Neural progenitor cell (in vitro differentiated cells): ENCODE data around the gene AKAP6. TPM values are rescaled to one million over a fixed set of nuclear protein-coding genes. Genes with fewer than 3 reads are reported as not detected.

ENCODE experiments used
- DNase-seq: peaks from one replicate; pipeline ENCODE4 v3.0.0-alpha.2; 2016; ENCODE audit warnings: low spot score
- H2AFZ ChIP-seq: fragments of 200-600 bp; sonication (generic); replicated peaks from 2 replicates; pipeline ENCODE4 v1.6.1; 2016; ENCODE audit warnings: antibody characterized with exemption
- H3F3A ChIP-seq: fragments of 200-600 bp; sonication (generic); 2 replicates; pipeline ENCODE4 v1.6.1; 2016; ENCODE audit warnings: antibody characterized with exemption, low read depth
- H3K27ac ChIP-seq: fragments of 200-600 bp; sonication (generic); 2 replicates; pipeline ENCODE4 v1.5.1; 2016; ENCODE audit warnings: mild to moderate bottlenecking
- H3K27me3 ChIP-seq: fragments of 200-600 bp; sonication (generic); 2 replicates; pipeline ENCODE4 v1.6.1; 2016; ENCODE audit warnings: mild to moderate bottlenecking, moderate library complexity
- H3K36me3 ChIP-seq: fragments of 200-600 bp; sonication (generic); 2 replicates; pipeline ENCODE4 v1.5.1; 2016
- H3K4me1 ChIP-seq: fragments of 200-600 bp; sonication (generic); 2 replicates; pipeline ENCODE4 v1.6.1; 2016; ENCODE audit warnings: mixed run types
- H3K4me2 ChIP-seq: fragments of 200-600 bp; sonication (generic); 2 replicates; pipeline ENCODE4 v1.6.1; 2016
- H3K4me3 ChIP-seq: fragments of 200-600 bp; sonication (generic); 2 replicates; pipeline ENCODE4 v1.5.1; 2016
- H3K79me2 ChIP-seq: fragments of 200-600 bp; sonication (generic); 2 replicates; pipeline ENCODE4 v1.6.1; 2016; ENCODE audit warnings: low read depth
- H3K9ac ChIP-seq: fragments of 200-600 bp; sonication (generic); 2 replicates; pipeline ENCODE4 v1.6.1; 2016
- H3K9me3 ChIP-seq: fragments of 200-600 bp; sonication (generic); 2 replicates; pipeline ENCODE4 v1.5.1; 2016; ENCODE audit warnings: low read depth
- H4K20me1 ChIP-seq: fragments of 200-600 bp; sonication (generic); 2 replicates; pipeline ENCODE4 v1.6.1; 2016; ENCODE audit warnings: low read depth
- H3K27ac Mint-ChIP-seq: 3 replicates; pipeline ENCODE4 v1.8.0; 2021; ENCODE audit warnings: mixed read lengths
- H3K27me3 Mint-ChIP-seq: 2 replicates; pipeline ENCODE4 v1.8.0; 2022; ENCODE audit warnings: low read depth, mild to moderate bottlenecking, inconsistent platforms, moderate library complexity, mixed read lengths; ENCODE audit not compliant: insufficient read depth
- H3K36me3 Mint-ChIP-seq: 3 replicates; pipeline ENCODE4 v1.8.0; 2021; ENCODE audit warnings: mixed read lengths
- H3K4me1 Mint-ChIP-seq: 3 replicates; pipeline ENCODE4 v1.8.0; 2021; ENCODE audit warnings: mixed read lengths
- H3K4me3 Mint-ChIP-seq: 3 replicates; pipeline ENCODE4 v1.8.0; 2021; ENCODE audit warnings: mild to moderate bottlenecking, moderate library complexity, mixed read lengths
- H3K9me3 Mint-ChIP-seq: 3 replicates; pipeline ENCODE4 v1.8.0; 2020; ENCODE audit warnings: mixed read lengths
- EZH2 ChIP-seq: fragments of 200-600 bp; sonication (generic); IDR thresholded peaks from 2 replicates; pipeline ENCODE4 v1.6.1; 2017; ENCODE audit warnings: antibody characterized with exemption, mild to moderate bottlenecking, moderate library complexity
- EZH2phosphoT487 ChIP-seq: fragments of 200-600 bp; sonication (generic); IDR thresholded peaks from 2 replicates; pipeline ENCODE4 v1.6.1; 2017; ENCODE audit warnings: antibody characterized with exemption
- total RNA-seq: library from RNA; depleted of rRNA; stranded (reverse); fragments of >200 nt; gene quantifications from 2 replicates; pipeline ENCODE4 v1.2.3, GENCODE V29; 2015; ENCODE audit warnings: low replicate concordance
- TF ChIP-seq, protein P1 (sequence below): fragments of 200-600 bp; sonication (generic); IDR thresholded peaks from 2 replicates; pipeline ENCODE4 v1.5.1; 2017; ENCODE audit warnings: antibody characterized with exemption, mild to moderate bottlenecking

The AKAP6 gene
- total RNA-seq, 1 donor from 2014 or later, result 3.7 TPM

DNA sequence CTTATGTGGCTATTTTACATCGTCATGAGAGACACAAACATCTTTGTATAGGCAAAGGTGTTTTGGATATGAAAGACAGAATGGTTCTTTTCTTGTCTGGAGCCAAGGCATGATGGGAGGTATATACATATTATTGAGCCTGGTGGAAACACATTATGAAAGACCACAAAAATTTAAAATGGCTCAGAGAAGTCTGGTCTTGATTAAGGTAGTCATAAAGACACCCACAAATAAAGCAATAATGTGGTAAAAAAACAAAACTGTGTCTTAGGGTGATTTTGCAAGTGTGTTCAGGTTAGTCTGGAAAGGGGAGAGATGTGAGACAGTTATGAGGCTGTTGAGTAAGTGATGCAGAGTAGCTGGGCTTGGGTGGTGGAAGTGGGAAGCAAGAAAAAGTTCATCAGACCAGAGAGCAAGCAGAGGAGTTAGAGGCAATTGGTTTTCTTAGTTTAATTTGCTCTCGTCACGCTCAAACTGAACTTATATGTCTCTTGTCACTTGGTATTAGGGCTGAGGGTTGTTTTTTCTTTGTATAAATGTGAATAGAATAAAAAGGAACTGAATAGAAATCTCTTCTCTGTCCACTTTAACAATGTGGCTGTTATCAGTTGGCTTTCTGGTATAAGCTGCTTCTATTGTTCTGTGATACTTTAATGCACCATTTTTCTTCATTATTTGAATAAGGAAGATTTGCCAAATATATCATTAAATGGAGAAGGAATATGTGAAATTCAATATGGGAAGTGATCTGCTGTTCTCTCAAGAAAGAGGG lies 115.0 kb downstream of the AKAP6 start:
- no peaks in the 10 kb centered on the region for H3K36me3 ChIP-seq
- Mint-ChIP-seq H3K9me3 (no peaks in the 10 kb centered on the region), H3K4me3 (no peak overlapping the region), H3K4me1 (peaks cover 5% of the 10 kb centered on the region), H3K27ac (no peak overlapping the region), H3K27me3 (peaks cover 4% of the 10 kb centered on the region), H3K36me3 (no peaks in the 10 kb centered on the region)
- H3K9me3 ChIP-seq, result no peaks in the 10 kb centered on the region
- H3K27ac ChIP-seq, result no peak overlapping the region
- H3K4me3 ChIP-seq, result no peak overlapping the region
- H2AFZ ChIP-seq, result no peak overlapping the region
- no peaks in the 10 kb centered on the region for H3K27me3 ChIP-seq
- no peak overlapping the region for H3K9ac ChIP-seq
- no peak for DNase-seq
- no peaks in the 10 kb centered on the region for H3K79me2 ChIP-seq
- H3K4me2 ChIP-seq, result no peak overlapping the region
- no peaks in the 10 kb centered on the region for H3K4me1 ChIP-seq
- H4K20me1 ChIP-seq, result no peaks in the 10 kb centered on the region
- no peak for TF ChIP-seq EZH2
- TF ChIP-seq EZH2phosphoT487, result no peak
- TF ChIP-seq, protein P1, sequence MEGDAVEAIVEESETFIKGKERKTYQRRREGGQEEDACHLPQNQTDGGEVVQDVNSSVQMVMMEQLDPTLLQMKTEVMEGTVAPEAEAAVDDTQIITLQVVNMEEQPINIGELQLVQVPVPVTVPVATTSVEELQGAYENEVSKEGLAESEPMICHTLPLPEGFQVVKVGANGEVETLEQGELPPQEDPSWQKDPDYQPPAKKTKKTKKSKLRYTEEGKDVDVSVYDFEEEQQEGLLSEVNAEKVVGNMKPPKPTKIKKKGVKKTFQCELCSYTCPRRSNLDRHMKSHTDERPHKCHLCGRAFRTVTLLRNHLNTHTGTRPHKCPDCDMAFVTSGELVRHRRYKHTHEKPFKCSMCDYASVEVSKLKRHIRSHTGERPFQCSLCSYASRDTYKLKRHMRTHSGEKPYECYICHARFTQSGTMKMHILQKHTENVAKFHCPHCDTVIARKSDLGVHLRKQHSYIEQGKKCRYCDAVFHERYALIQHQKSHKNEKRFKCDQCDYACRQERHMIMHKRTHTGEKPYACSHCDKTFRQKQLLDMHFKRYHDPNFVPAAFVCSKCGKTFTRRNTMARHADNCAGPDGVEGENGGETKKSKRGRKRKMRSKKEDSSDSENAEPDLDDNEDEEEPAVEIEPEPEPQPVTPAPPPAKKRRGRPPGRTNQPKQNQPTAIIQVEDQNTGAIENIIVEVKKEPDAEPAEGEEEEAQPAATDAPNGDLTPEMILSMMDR, result no peak
- no peaks in the 10 kb centered on the region for H3F3A ChIP-seq

DNA sequence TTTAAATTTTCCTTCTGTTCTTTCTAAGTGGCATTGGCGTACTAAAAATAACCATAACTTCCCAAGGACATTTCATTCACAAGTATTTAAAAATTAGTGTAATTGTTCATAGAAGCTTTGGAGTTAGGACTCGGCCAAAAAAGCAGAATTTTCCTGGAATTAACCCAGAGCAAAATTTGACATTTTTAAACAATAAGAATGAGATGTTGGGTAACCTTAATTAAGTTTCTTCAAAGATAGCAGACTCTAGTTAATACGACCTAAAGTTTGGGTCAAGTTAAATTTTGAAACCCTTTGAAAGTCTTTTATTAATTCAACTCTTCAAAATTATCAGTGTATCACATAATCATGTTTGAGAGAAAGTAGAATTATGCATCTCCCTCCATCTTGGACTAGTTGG lies 118.3 kb downstream of the AKAP6 start:
- Mint-ChIP-seq H3K9me3 (no peaks in the 10 kb centered on the region), H3K27ac (no peak overlapping the region), H3K36me3 (no peaks in the 10 kb centered on the region), H3K4me1 (peaks cover 5% of the 10 kb centered on the region), H3K4me3 (no peak overlapping the region), H3K27me3 (peaks cover 4% of the 10 kb centered on the region)
- Histone ChIP-seq H4K20me1 (no peaks in the 10 kb centered on the region), H3F3A (no peaks in the 10 kb centered on the region), H3K36me3 (no peaks in the 10 kb centered on the region), H3K4me2 (no peak overlapping the region), H3K27me3 (no peaks in the 10 kb centered on the region), H3K79me2 (no peaks in the 10 kb centered on the region), H3K4me1 (no peaks in the 10 kb centered on the region), H2AFZ (no peak overlapping the region), H3K9ac (no peak overlapping the region), H3K9me3 (no peaks in the 10 kb centered on the region), H3K4me3 (no peak overlapping the region), H3K27ac (no peak overlapping the region)
- no peak for TF ChIP-seq EZH2phosphoT487
- TF ChIP-seq EZH2, result no peak
- TF ChIP-seq, protein P1, result no peak
- no peak for DNase-seq

DNA sequence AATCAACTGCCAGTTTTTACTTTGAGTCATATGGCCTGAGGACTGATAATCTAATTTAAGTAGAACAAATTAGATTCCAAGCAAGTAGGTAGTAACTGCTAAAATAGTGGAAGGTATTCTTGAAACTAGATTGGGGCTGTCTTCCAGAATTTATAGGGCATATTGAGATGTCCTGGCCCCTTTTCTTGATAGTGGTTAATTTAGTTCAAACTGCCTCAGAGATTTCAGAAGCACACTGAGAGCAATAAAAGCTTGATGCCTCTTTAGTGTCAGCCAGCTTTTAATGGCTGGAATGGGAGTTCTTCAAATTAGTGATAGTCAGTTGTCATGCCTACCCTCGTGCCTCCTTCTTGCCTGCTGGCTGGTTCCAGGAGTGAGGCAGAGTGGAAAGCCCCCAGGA lies 120.5 kb downstream of the AKAP6 start:
- Mint-ChIP-seq H3K4me3 (no peak overlapping the region), H3K4me1 (no peaks in the 10 kb centered on the region), H3K36me3 (no peaks in the 10 kb centered on the region), H3K27ac (no peak overlapping the region), H3K9me3 (no peaks in the 10 kb centered on the region), H3K27me3 (peaks cover 4% of the 10 kb centered on the region)
- DNase-seq, result no peak
- no peak overlapping the region for H3K4me2 ChIP-seq
- no peaks in the 10 kb centered on the region for H3F3A ChIP-seq
- H3K27me3 ChIP-seq, result no peaks in the 10 kb centered on the region
- no peaks in the 10 kb centered on the region for H3K79me2 ChIP-seq
- no peak overlapping the region for H3K4me3 ChIP-seq
- no peaks in the 10 kb centered on the region for H3K4me1 ChIP-seq
- no peaks in the 10 kb centered on the region for H3K36me3 ChIP-seq
- H2AFZ ChIP-seq, result no peak overlapping the region
- H3K9ac ChIP-seq, result no peak overlapping the region
- no peaks in the 10 kb centered on the region for H3K9me3 ChIP-seq
- no peaks in the 10 kb centered on the region for H4K20me1 ChIP-seq
- TF ChIP-seq, protein P1, result no peak
- TF ChIP-seq EZH2, result no peak
- no peak for TF ChIP-seq EZH2phosphoT487
- no peak overlapping the region for H3K27ac ChIP-seq
